ENCODE data around the gene SLC5A6.

The SLC5A6 gene

DNA sequence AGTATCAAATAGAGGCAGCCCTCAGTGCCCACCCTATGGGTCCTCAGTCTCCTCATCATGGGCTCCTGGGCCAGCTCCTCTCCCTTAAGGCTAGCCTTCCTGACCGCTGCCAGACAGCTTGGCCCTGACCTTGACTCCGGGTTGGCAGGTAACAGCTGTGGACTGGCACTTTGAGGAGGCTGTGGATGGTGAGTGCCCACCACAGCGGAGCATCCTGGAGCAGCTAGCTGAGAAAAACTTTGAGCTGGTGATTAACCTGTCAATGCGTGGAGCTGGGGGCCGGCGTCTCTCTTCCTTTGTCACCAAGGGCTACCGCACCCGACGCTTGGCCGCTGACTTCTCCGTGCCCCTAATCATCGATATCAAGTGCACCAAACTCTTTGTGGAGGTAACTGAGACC lies 24.1 kb upstream of the SLC5A6 start:
- no peak for FAIRE-seq

DNA sequence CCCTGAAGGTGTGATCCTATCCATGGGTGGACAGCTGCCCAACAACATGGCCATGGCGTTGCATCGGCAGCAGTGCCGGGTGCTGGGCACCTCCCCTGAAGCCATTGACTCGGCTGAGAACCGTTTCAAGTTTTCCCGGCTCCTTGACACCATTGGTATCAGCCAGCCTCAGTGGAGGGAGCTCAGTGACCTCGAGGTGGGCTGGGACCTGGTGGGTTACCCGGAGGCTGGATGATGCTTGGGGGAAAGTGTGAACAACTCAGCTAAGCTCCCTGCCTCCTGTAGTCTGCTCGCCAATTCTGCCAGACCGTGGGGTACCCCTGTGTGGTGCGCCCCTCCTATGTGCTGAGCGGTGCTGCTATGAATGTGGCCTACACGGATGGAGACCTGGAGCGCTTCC lies 21.3 kb upstream of the SLC5A6 start:
- no peak for FAIRE-seq

DNA sequence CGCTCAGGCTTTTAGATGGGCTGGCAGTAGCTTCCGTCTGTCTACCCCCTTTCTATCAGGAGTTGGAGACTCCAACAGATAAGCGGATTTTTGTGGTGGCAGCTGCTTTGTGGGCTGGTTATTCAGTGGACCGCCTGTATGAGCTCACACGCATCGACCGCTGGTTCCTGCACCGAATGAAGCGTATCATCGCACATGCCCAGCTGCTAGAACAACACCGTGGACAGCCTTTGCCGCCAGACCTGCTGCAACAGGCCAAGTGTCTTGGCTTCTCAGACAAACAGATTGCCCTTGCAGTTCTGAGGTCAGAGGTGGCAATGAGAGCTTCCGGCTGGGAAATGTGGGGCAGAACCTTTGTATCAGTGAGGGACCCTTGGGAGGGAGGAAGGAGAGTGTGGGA lies 19.9 kb upstream of the SLC5A6 start:
- no peak for FAIRE-seq

DNA sequence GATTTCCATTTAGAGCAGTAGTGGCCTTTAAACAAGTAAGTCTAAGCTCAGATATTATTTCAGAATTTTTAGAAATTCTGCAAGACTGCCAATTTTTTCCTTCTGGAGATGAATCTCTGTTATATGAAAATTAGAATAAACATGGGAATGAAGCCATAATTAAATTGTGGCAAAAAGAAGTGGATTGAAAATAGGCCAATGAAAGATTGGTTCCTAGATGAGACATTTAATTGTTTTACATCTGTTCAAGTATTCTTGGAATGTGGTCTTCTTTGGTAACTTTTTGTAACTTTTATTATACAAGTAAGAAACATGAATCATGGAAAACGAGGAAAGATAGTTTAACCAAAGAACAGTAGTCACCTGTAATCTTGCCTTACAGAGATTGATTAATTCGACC lies 15.4 kb upstream of the SLC5A6 start:
- FAIRE-seq: no peak

DNA sequence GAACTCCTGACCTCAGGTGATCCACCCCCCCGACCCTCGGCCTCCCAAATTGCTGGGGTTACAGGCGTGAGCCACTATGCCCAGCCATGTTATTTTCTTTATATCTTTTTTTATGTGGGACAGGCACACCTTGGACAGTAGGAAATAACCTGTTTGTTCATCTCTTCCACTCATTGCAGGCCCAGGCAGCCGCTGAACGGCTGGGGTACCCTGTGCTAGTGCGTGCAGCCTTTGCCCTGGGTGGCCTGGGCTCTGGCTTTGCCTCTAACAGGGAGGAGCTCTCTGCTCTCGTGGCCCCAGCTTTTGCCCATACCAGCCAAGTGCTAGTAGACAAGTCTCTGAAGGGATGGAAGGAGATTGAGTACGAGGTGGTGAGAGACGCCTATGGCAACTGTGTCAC lies 13.5 kb upstream of the SLC5A6 start:
- FAIRE-seq: no peak

DNA sequence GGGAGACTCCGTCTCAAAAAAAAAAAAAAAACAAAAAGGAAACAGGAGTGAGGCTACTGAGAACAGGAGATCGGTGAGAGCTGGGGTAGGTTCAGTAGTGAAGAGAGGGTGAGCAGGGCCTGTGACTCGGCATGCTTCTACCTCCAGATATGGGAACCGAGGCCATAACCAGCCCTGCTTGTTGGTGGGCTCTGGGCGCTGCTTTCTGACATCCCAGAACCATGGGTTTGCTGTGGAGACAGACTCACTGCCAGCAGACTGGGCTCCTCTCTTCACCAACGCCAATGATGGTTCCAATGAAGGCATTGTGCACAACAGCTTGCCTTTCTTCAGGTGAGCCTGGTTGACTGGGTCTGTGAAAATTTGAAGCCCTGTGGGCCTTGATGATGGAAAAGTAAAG lies 11.3 kb upstream of the SLC5A6 start:
- FAIRE-seq: no peak

DNA sequence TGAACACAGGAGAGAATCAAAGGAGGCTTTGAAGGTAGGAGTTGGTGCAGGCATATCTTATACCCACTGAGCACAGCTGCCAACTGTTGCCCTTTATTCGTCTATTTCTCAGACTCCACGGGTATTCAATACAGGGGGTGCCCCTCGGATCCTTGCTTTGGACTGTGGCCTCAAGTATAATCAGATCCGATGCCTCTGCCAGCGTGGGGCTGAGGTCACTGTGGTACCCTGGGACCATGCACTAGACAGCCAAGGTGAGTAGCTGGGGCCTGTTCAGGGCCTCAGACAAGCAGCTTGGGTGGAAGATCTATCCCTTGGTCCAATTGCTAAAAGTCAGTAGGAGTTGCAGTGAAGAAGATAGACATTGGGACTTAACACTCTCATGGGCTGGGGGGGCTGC lies 10.3 kb upstream of the SLC5A6 start:
- FAIRE-seq: no peak

DNA sequence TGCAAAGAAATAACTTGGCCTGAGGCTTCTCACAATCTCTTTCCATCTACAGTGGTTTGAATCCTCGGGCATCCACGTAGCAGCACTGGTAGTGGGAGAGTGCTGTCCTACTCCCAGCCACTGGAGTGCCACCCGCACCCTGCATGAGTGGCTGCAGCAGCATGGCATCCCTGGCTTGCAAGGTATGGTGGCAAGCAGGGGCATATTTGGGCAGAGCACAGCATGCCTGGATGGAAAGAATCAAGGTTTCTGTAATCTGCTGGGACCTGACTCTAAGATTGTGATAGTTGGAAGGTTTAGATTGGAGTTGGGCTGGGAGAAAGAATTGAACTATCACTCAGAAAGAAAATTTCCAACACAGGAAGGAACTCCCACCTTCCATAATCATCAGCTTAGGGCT lies 9.1 kb upstream of the SLC5A6 start:
- FAIRE-seq: no peak

DNA sequence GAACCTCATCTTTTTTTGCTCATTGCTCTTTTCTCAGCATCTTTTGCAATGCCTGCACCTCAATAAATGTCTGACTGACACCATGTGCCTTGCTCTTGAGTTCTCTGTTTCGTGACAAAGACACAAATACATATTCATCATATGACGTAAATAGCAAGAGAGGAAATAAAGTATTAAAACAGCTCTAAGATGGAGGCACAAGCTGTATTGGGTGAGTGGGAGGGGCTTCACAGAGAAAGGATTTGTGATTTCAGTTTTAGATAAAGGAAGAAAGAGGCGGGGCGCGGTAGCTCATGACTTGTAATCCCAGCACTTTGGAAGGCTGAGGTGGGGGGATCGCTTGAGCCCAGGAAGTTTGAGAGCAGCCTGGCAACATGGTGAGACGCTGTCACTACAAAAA lies 8.0 kb upstream of the SLC5A6 start:
- FAIRE-seq: no peak

DNA sequence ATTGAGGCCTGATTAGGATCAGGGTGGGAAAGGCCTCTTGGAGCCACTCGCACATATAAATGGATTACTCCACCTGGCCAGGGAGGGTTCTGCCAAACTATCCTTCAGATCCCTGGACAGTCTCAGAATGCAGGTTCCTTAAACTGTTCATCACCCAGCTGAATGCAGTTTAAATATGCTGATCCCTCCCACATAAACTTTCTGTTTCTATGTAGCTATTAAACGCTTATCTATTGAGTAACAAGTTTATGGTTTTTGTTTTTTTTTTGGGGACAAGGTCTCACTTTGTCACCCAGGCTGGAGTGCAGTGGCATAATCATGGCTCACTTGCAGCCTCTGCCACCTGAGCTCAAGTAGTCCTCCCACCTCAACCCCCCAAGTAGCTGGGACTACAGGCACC lies 7.0 kb upstream of the SLC5A6 start:
- no peak for FAIRE-seq

DNA sequence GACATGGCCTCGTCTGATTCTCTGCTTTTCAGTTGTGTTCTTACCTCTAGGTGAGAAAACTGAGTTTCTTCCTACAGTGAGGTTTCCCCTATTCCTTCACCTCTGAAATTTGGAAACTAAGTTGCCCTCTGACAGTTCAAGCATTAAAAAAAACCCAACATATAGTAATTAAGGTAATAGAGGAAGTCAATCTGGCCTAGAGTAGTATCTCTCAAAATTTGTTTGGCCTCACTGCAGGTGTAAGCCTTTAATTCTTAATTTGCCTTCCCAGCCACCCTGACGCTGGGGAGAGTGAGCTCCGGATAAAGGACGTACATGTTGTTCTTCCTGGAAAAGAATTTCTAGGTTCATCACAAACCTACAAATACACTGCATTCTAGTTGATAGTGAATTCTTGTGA lies 6.5 kb upstream of the SLC5A6 start:
- FAIRE-seq: no peak

DNA sequence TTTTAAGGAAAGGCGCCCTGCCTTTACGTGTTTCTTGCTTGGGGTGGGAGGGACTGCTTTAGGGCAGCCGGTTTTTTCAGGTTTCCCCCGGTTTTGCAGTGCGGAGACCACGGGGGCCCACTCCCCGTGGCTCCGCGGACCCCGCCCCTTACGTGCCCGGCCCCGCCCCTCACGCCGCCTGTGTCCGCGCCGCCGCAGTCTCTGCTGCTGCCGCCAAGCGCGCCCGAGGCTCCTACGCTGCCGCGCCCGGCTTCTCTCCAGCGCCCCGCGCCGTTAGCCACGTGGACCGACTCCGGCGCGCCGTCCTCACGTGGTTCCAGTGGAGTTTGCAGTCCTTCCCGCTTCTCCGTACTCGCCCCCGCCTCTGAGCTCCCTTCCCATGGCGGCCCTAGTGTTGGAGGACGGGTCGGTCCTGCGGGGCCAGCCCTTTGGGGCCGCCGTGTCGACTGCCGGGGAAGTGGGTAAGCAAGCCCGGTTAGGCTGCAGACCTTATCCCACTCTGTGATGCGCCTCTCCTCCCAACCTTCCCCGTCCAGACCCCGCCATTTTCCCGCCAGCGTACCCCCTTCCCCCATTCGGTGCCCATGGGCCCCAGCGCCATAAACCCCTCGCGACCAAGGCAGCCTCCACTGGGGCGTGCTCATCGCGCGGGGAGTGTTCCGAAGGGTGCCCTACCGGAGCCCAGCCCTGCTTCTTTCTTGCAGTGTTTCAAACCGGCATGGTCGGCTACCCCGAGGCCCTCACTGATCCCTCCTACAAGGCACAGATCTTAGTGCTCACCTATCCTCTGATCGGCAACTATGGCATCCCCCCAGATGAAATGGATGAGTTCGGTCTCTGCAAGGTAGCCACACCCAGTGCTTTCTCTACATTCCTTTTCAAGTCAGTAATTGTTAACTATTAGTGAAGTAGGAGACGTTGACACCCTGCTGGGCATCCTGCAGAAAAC lies 5.4 kb upstream of the SLC5A6 start, which contains the start of gene CAD:
TSS of gene CAD (plus strand) at position 197 of the 949 bp plus-strand sequence. CDS start at position 380, 183 bp downstream.
- FAIRE-seq: no peak

DNA sequence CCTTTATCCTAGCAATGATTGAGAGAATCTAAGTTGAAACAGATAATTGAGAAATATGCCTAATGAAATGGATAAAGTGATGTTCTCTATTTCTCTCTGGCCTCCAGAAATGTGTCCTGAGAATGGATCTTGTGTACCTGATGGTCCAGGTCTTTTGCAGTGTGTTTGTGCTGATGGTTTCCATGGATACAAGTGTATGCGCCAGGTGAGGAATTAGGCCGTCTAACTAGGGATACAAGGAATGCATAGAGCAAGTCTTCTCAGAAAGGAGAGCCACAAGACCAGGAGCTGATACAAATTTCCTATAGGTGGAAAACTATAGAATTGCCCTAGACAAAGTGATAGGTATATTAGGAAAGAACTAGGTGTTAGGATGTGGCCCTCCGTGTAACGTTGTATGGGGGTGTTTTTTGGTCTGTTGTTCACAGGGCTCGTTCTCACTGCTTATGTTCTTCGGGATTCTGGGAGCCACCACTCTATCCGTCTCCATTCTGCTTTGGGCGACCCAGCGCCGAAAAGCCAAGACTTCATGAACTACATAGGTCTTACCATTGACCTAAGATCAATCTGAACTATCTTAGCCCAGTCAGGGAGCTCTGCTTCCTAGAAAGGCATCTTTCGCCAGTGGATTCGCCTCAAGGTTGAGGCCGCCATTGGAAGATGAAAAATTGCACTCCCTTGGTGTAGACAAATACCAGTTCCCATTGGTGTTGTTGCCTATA lies 4.5 kb upstream of the SLC5A6 start:
- FAIRE-seq: no peak

DNA sequence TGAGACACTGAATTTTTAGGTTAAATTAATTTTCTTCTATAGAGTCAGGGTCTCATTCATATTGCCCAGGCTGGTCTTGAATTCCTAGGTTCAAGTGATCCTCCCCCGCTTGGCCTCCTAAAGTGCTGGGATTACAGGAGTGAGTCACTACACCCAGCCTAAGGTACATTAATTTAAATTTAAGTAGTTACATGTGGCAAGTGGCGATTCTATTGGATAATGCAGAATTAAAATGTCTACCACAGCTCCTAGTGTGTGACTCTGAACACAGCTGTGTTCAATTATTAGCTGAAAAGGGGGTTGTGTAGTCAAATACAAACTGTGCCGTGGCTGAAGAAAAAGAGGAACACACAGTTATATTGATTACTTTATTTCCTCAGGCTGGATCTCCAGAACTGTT lies 2.9 kb upstream of the SLC5A6 start:
- no peak for FAIRE-seq

DNA sequence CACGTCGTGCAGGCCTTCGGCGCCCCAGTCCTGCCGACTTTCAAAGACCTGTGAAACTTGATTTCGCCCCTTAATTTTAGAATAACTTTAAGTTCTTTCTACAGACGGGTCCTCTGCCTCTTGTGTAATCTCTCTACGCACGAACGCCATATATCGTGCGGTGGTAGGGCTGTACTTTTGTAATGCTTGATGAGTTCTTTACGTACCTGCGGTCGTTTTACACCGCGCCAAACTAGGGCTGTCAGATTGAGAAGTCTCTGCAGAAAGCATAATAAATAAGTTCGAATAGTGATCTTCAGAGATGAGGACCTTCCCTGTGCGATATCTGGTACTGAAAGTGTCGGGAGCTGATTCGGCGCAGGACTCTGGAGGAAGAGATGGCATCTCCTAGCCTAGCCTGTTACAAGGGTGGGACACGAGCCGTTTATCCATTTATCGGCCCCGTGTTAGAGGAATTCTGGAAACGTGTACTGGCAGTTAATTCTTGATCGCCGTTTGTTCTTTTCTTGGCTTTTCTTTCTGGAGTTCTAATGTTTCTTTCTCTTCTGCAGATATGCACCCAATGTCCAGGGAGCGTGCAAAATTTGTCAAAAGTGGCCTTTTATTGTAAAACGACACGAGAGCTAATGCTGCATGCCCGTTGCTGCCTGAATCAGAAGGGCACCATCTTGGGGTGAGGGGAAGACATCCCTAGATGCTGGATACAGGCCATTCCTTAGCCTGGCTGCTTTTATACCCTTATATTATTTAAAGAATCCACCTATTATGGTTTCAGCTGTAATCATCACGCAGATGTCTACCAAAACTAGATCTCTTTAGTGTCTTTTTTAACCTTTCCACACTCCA lies 781 bp upstream of the SLC5A6 start:
- FAIRE-seq: no peak

DNA sequence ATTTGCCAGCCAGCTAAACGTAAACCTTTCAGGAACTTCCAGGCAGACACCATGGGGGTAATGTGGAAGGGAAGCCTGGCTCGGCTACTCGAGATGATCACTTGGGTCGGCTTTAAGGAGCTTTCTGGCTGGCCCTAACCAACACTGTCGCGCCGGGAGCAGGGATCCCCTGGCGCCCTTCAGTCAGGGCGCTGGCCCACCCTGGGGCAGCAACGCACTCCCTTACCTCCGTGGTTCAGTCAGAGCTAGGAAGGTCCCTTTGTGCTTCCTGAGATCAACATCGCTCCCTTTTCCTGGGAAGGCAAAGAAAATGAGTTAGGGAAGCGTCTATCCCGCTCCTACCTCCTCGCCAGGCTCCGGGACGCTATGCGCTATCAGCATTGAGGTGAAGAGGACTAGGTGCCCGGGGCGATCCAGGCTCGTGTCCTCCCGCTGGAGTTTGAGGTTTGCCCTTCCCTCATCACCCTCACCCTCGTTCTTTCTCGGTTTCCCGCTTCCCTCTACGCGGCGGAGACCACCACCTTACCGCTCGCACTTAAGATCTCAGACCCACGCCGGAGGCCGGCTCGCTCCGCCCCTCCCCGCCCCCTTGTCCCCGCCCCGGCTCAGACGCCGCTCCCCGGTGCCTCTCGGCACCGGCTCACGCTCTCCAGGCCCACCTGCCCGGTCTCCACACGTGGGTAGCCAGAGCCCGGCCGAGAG lies 676 bp downstream of the SLC5A6 start:
- no peak for FAIRE-seq

DNA sequence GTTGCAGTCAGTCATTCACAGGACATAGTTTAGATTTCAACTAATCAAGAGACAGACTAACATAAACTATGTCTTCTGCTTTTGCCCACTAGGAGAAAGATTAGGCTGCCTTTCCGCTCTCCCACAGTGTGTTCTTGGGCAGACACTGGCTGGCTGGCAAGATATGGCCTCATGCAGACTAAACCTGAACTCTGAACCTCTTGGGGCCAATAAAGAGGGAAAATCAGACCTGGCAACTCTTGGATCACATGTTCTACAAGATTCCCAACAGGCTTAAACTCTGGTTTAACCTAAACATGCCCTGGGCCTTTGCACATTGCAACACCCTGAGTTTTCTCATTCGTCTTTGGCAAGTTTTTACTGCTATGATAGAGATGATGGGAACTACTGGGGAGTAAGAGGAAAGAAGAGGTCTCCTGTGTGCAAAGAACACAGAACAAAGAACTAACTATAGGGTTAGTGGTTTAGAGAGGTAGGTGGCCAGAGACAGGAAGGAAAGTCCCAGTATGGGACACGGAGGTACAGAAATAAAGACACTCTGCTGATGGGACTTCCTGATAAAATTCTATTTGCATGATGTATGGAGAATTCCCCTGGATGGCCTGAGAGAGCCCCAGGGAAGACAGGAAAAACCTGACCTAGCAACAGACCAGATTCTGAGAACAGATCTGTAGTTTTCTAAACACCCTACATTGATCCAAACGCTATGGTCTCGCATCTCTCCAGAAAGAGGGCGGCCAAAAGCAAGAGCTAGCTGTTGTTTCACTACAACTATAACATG lies 2.3 kb downstream of the SLC5A6 start:
- FAIRE-seq: no peak

DNA sequence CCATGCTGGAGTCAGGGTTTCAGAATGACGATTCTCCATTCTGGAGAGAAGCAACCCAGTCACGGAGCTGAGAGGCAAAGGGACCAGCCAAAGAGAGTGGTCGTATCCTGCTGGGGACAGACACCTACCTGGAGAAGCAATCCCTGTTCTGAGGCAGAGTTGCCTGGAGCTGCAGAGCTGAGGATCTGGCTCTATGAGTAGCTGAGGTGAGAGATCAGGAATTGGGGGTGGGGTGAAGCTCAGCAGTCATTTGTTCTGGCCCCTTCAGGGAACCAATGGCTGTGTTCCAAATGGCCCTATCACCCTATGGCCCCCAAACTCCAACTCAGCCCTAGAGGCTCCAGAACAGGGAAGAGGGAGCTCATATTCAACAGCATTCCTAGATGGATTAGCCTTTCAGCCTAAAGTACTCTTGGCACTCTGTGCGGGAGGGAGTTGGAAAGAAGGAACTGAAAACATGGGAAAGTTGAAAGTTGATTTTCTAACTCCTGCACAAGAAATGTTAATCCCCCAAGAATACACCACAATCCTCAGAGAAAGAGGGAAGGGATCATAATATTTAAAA lies 3.5 kb downstream of the SLC5A6 start:
- no peak for FAIRE-seq

DNA sequence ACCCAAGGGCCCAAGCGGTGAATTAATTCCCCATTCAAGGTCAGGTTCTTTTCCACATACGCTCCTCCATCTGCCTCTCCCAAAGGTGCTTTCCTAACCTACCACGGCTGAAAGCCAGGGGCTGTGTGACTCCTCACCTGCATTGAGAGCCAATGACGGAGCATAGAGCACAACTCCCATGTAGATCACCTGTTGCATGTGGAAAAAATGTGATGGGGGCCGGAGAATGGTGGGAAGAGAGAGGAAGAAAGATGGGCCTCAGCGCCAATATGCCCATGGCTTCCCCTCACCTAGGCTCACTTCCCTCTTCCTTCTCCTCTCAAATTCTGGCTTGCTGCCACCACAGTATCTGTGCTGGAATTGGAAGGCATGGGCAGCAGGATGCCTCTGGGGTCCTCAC lies 5.7 kb downstream of the SLC5A6 start:
- FAIRE-seq: no peak

DNA sequence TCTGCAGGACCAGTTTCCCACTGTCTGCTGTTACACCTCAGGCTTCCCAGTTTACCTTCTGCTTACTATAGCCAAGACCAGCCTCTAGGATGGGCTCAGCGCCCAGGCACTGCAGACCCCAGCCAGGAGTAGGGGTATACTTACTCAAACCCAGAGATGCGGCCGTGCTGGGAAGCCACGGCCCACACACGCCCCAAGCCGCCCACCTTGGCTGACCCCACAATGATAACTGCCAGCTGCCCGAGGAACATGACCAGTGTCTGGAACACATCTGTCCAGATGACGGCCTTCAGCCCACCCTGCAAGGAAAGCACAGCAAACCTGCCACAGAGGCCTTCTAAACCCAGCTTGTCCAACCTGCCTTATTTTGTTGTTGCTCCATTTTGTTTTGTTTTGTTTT lies 6.9 kb downstream of the SLC5A6 start:
- no peak for FAIRE-seq

DNA sequence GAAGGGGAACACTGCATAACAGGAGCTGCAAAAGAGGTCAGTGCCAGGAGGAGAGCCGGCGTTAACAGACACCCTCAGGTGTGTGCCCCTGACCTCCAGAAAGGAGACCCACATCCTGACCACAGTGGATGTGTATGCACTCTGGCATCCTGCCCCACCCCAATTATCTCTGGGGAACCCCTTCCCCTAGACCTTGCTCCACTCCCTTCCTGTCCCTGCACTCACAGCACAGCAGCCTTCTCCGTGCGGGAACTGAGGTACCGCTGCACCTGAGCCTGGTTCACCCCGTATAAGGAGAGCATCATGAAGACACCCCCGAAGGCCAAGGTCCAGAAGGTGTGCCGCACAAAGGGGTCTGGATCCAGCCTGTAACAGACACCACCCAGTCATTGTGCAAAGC lies 7.5 kb downstream of the SLC5A6 start:
- FAIRE-seq: no peak

DNA sequence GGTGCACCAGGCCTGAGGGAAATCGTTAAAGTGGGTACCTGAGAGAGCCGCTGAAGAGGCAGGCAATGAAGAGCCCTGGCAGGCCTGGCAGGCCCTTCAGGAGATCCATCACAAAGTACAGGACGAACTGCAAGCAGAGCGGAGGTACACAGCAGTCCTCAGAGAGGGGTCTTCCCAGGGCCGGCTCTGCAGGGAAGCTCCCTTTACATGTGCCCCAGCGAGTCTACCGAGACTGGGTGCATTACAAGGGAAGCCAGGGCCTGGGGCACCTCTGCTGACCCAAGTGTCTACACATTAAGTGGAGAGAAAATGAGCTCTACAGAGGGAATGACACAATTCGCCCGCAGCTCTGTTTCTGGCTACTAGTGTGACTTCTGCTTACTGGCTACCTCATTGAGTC lies 8.3 kb downstream of the SLC5A6 start:
- no peak for FAIRE-seq
